NCI-H146 treated with DMSO at 0.1 percent for 48 hours (cell line): Measurements from ENCODE around the gene AP1S3.
"Not testable (repeated sequence)": the region's sequence is repeated elsewhere in the genome, so short reads cannot be mapped to it uniquely, and the experiment has no call there.

Experiments
- DNase-seq: peaks from one replicate; lab custom pipeline; 2025; ENCODE audit not compliant: unreplicated experiment; lab: John Stamatoyannopoulos, UW

The AP1S3 gene

GRCh38 chr2:223811757-223812156 is 25.6 kb downstream of the AP1S3 start:
- no peak for DNase-seq

GRCh38 chr2:223805008-223805407 is 32.4 kb downstream of the AP1S3 start:
- no peak for DNase-seq

DNA sequence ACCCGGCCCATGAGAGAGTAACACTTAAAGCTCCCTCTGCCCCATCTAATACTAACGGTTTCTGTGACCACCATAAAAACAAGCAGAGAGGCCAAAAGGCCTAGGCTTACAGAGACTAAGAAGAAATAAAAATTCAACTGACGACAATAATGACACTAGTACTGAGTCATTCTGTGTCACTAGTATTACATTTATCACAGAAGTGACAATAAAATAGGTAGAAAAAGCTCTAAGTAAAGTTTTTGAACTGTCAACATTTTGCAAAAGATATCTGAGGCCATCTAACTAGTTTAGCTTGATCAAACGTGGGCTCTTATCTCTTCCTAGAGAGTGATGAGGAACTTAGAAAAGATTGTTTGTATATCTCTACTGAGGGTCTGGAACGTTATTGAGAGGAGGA is 35.6 kb downstream of the AP1S3 start:
- DNase-seq, result no peak

- no peak for DNase-seq
These were observed 36.5 kb downstream of the AP1S3 start for GRCh38 chr2:223800908-223801307.

DNA sequence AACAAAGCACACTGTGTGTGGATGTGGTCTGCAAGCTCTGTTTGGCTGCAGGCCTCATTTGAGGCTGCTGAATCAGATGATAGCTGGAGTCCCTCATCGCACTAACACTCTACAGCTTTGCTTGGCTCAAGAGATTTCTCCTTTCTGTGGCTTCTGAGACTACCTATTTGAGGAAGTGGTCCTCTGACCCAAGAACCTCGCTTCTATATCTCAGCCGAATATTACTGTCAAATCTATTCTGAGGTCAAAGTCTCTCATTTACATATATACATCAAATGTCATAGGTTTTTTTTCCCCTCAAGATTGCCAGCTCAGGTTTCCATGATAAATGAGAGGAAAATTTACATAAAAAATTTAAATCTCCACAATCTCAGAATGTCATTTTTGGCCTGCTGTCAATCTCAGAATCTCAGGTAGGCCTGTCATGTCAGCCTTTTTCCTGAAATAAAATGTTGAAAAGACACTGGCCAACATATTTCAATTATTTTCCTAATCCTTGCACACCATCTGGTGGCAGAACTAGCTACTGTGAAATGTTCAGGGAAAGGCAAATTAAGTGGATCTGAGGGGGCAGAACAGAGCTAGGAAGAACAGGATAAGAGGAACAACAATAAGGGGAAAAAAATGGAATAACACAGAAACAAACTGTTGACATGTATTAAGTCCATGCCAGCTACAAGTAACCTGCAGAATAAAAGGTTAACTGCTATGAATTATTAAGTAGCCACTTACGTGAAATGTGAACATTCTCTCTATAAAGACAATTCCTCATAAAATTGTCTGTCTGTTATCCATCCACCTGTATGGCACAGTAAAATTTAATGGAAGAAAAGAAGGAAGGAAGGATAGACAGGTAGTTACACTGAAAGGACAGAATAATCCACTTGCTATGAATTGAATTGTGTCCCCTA is 39.3 kb downstream of the AP1S3 start:
- peak; percentile 1 for DNase-seq

GRCh38 chr2:223797037-223797436 is 40.3 kb downstream of the AP1S3 start:
- no peak for DNase-seq

DNA sequence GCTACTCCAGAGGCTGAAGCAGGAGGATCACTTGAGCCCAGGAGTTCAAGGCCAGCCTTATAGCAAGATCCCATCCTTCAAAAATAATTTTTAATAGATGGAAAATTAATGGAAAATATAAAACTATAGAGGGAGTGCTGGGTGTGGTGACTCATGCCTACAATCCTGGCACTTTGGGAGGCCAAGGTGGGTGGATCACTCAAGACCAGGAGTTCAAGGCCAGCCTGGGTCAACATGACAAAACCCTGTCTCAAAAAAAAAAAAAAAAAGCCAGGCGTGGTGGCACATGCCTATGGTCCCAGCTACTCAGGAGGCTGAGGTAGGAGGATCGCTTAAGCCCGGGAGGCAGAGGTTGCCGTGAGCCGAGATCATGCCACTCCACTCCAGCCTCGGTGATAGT is 48.0 kb downstream of the AP1S3 start:
- no peak for DNase-seq

DNA sequence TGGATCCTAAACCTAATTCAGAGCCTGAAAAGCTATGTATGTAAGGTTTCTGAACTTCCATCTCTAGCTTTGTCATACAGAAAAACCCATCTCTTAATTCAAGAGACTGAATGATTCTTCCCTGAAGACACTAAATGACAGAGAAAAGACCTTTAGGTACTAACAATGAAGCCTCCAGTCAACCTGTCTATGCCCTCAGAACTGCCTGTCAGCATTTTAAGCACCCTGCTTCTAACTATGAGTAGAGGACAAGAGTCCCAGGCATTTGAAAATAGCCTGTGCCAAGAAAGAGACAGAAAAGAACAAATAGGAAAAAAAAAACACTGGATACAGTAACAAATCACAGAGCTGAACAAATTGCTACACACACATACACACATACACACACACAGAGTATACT is 48.6 kb downstream of the AP1S3 start:
- DNase-seq, result no peak

DNA sequence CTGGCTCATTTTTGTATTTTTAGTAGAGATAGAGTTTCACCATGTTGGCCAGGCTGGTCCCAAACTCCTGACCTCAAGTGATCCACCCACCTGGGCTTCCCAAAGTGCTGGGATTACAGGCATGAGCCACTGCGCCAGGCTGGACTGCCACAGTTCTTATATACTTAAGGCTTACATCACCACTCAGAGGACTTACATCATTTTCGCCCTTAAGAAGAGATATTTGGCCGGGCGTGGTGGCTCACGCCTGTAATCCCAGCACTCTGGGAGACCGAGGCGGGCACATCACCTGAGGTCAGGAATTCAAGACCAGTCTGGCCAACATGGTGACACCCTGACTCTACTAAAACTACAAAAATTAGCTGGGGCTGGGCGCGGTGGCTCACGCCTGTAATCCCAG is 49.3 kb downstream of the AP1S3 start:
- DNase-seq, result not testable (repeated sequence)

DNA sequence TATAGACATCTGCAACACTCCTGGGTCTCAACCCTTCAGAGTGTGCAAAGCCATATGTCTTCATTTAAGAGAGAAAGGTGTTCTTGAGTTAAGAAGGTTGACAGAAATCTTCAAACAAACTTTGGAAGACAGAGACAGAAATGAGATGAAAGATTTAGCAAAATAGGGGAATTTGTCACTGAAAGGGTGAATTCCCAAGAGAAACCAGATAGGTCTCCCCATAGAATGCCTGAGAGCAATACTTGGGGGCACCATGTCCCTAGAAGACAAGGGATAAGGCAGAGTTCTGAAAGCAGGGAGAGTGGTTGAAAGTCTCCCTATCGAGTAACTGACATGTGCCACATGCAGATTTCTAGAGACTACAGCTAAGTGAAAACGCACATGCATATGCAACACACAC is 50.0 kb downstream of the AP1S3 start:
- no peak for DNase-seq

DNA sequence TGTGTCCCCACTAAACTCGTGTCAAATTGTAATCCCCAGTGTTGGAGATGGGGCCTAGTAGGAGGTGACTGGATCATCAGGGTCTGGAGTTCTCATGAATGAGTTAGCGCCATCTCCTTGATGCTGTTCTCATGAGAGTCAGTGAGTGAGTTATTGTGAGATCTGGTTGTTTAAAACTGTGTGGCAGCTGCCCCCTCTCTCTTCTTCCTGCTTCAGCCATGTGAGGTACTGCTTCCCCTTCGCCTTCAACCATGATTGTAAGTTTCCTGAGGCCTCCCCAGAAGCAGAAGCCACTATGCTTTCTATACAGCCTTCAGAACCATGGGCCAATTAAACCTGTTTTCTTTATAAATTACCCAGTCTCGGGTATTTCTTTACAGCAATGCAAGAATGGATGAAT is 50.4 kb downstream of the AP1S3 start:
- no peak for DNase-seq

DNA sequence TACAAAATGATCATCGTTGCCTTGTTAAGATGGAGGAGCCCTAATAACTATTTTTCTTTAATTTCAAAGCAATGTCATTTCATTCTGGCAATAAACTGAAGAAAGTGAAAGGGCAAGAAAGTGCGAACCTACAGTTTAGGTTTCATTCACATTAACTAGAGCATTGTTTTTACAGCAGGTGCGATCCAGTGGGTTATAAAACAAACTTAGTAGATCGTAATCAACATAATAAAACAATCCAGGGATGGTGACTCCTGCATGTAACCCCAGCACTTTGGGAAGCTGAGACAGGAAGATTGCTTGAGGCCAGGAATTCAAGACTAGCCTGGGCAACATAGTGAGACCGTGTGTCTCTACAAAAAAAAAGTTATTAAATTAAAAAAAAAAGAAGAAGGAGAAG is 51.1 kb downstream of the AP1S3 start:
- no peak for DNase-seq

DNA sequence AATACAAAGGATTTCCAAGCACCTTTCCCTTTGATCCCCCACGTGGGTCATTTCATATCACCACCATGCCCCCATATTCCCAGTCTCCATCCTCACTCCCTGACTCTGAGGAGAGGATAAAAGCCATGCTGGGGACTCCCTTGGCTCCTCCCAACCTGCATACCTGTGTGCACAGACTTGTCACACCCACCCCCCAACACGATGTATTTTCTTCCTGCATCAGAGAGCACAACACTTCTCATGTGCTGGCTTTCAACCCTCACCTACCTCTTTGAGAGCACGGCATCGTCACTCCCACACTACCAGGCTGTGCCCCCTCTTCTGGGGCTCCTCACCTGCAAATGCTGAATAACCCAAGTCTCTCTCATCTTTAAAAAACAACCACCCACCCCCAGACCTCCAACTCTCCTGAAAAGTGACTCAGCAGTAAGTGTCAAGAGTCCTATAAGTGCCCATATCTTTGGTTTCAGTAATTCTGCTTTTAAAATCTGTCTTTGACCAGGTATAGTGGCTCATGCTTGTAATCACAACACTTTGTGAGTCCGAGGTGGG is 53.1 kb downstream of the AP1S3 start:
- no peak for DNase-seq

DNA sequence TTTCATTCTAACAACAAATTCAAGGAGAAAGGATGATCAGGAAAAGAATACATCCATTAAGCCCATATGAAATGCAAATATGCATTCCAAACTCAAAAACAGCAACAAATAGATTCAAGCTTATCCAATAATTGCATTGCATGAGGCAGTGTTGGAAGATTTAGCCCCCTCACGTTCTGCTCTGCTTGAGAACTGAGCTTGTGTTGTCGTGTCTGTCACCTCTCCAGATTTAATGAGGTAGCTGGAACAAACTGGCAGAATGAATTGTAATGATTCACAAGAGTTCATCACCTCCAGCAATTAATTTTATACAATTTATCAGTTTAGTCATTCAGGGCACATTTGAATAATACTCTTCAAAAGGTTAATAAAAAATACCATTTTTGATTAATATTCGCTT is 54.8 kb downstream of the AP1S3 start:
- no peak for DNase-seq

DNA sequence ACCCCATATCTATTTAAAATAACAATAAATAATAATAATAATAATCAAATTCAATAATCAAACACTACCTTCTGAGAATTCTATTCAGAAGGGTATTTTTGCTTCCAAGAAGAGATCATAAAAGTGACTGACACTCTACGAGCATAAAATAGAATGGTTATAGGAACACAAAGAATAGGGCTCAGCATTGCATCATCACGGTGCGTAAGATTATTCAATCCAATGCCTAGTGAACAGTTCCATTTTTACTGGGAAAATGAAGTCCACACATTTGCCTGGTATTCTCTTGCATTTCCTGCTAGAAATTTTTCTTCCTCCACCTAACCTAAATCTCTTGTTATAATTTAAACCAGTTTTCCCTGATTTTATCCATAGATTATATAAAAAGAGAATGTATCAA is 55.8 kb downstream of the AP1S3 start:
- DNase-seq, result no peak

DNA sequence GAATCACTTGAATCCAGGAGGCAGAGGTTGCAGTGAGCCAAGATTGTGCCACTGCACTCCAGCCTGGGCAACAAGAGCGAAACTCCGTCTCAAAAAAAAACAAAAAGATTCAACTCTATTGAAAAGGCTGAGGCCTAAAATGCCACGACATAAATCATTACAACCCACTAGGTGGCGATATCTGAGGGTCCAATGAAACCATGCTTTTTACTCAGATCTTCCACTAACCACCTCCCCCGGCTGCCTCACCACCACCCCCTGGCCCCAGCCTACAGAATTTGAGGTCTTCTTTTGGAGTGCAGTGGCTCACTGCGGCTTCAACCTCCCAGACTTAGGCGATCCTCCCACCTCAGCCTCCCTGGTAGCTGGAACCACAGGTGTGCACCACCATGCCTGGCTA is 57.5 kb downstream of the AP1S3 start:
- no peak for DNase-seq

DNA sequence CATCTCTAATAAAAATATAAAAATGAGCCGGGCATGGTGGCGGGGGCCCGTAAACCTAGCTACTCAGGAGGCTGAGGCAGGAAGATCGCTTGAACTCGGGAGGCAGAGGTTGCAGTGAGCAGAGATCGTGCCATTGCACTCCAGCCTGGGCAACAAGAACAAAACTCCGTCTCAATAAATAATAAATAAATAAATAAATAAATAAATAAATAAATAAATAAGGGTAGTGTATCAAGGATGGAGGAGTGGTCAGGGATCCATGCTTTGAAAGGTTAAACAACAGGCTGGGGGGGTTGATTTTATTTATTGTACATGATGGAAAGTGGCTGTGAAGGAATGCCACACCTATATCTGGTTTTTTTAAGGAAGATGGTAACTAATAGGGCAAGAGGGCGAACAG is 63.2 kb downstream of the AP1S3 start:
- DNase-seq, result no peak

GRCh38 chr2:223772363-223772762 is 65.0 kb downstream of the AP1S3 start:
- DNase-seq, result no peak

GRCh38 chr2:223771475-223771874 is 65.9 kb downstream of the AP1S3 start:
- no peak for DNase-seq

- DNase-seq, result no peak
These were observed 69.2 kb downstream of the AP1S3 start for GRCh38 chr2:223768179-223768578.

- DNase-seq, result no peak
These were observed 70.0 kb downstream of the AP1S3 start for GRCh38 chr2:223767341-223767740.

- no peak for DNase-seq
These were observed 72.1 kb downstream of the AP1S3 start for GRCh38 chr2:223765221-223765785.
